CD4-positive, alpha-beta T cell treated with Interleukin-2 at 100 ng/mL for 4 hours (primary cell): ENCODE measurements around the gene STK33.

Experiments
- DNase-seq: peaks from one replicate; pipeline ENCODE4 v3.0.0-alpha.2; 2020; ENCODE audit warnings: low spot score

STK33 gene

DNA sequence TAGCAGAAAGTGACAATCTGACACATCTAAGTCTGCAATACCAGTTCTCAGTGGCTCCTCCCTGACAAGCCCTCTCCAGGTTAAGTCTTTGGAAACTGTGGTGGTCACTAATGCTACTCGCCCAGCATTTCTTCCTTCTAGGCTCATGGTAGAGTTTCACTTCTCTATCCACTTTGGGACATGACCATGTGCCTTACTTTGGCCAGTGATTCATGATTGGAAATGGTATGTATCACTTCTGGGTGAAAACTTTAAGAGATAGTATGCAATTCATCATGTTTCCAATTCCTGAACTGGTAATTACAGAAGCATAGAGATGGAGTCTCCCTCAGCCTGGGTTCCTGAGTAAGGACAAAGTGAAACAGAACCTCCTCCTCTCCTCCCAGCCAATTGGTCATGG, 178.8 kb downstream of the STK33 start:
- DNase-seq = no peak

DNA sequence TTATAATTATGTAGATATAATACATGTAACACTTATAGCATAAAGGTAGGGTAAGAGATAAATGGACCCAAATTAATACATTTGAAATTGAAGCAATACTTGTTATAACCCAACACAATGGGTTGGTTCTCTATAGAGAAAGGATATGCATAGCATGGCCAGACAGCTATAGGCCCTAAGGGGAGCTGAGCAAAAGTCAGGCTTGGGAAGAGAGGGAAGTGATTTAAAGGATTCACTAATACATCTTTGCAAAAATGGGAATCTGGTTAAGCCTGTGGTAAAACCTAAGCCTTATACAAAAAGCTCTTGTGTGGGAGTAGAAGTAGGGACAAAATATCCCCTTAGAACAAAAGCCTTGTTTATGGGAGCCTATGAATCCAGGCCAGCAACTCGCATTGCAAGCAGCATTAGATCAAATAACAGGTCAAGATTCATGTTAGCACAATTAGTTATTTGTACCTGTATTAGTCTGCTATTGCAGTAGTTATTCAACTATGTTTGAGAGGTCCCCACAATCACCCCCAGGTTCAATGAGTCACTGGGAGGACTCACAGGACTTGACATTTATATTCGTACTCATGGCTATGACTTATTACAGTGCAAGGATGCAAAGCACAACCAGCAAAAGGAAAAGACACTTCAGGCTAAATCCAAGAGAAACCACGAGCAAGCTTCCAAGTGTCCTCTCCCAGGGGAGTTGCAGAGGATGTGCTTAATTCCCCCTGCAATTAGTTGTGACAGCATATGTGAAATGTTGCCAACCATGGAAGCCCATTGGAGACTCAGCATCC, 185.7 kb downstream of the STK33 start:
- no peak for DNase-seq

DNA sequence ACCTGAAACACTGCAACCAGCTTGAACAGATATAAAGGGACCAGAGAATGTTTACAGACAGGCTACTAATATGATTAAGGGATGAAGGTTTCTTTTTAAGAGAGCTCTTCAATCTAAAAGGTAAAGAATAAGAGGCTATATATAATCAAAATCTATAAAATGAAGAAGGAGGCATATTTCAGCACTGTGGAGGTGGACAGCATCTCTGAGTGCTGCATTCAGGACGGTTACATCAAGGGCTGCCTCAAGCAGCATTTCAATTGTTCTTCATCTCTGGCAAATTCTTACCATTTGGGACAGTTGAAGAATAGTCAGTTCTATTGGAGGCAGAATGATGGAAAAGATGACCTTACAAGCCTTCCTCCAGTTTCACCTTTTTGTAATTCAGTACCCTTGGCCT, 190.7 kb downstream of the STK33 start:
- DNase-seq = no peak

GRCh38 chr11:8392886-8393285, 201.1 kb downstream of the STK33 start:
- no peak for DNase-seq

- no peak for DNase-seq
Observed at GRCh38 chr11:8392166-8392565, 201.9 kb downstream of the STK33 start.

DNA sequence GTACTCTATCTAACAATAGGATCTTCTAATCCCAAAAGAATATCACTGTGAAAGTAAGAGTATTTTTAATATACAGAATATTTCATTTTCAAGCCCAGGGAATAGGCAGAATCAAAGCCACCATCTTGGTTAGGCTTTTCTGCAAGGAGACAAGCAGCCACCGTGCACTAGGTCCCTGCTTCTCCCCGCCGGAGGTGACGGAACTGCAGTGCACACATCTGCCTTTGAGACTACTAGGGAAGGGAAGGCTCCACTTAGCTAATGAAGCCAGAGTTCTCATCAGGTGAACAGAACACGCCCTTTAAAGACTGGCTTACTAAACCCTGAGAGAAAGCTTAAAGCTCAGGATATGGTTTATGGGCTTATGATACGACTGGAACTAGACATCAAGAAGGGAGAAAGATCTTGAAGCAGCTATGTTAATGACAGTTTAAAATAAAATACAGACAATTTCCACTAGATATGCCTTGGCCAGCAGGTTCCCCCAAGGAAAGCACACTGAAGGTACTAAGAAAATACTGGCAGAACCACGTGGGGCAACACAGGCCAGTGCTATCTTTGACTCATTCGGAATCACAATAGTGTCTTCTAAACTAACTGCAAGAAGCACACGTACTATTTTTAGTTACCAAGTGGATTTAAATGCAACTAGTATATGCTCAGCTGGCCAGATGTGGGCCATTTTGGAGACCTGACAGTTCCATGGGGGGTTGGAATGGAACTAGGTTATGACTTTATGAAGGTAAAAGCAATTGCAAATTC, 203.0 kb downstream of the STK33 start:
- no peak for DNase-seq

- no peak for DNase-seq
Observed at GRCh38 chr11:8389029-8389996, 204.7 kb downstream of the STK33 start.

GRCh38 chr11:8387693-8388092, 206.3 kb downstream of the STK33 start:
- DNase-seq = no peak

DNA sequence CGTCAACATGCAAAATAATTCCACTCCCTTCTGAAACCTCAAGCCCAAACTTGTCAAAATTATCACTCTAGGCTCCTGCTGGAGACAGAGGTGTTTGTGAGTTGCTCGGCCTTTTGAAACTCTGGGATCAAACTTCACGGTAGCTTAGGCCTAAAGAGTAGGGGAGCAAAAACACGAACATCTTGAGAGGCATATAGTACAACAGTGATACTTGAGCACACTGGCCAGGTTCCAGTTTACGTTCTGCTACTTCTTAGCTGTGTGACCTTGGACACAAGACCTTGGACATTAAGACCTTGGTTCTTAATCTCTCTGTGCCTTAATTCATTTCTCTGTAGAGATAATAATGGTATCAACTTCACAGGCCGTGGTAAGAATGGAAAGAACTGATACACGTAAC, 206.9 kb downstream of the STK33 start:
- no peak for DNase-seq

DNA sequence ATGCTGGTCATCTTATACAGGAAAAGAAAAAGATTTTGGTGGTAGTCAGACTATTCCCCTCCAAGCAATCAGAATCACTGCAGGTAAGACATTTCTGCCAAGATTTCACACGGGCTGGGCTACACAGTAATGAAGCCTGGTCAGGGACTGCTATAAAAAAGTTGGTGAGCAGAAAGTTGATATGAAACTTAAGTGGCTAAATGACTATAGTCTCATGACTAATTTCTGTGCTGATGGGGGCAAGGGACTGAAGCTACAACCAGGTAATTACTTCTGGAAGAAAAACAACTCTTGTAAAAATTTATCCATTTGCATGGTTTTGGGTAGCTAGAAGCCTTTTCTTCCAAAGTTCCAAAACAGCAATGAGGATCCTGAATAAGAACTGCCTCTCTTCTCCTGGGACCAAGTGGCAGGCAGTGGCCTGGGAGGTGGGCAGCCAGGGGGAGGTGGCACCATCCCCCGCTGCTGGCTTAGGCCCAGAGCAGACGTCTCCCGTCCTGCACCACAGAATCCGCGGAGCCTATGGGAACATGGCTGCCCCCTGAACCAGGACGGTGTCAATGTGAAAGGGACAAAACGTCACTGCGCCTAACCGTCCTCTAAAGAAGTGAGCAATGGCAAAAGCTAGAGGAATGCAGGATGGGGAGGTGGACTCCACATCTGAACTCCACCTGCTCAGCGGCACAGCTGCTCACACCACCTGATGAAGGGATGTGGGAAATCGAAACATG, 207.7 kb downstream of the STK33 start:
- DNase-seq = no peak

- DNase-seq = no peak
Observed at GRCh38 chr11:8384199-8384821, 209.7 kb downstream of the STK33 start.

GRCh38 chr11:8383627-8384026, 210.4 kb downstream of the STK33 start:
- no peak for DNase-seq

GRCh38 chr11:8383227-8383626, 210.8 kb downstream of the STK33 start:
- no peak for DNase-seq

GRCh38 chr11:8382436-8383053, 211.5 kb downstream of the STK33 start:
- DNase-seq = no peak

DNA sequence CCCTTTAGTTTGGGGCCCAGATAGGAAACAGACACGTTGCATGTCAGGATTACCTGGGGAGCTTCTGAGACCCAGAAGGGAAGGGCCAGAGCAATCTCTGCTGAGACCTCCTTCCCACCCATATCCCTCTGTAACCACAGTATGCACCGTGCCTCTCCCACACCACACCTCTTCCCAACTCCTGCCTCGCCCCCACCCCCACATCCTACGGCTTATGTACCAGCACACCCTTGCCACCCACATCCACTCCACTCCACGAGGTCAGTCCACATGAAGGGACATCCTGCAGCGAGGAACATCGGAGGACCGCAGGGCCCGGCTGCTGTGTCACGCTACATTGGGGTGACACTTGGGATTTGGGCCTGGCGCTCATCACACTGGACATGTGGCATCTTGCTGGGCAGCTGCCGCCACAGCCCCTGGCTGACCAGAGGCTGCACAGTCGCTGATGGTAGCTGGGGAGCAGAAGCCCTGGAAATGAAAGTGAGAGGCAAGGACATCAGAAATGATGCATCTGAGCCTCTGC, 212.1 kb downstream of the STK33 start:
- no peak for DNase-seq

- DNase-seq = no peak
Observed at GRCh38 chr11:8381343-8381742, 212.7 kb downstream of the STK33 start.

DNA sequence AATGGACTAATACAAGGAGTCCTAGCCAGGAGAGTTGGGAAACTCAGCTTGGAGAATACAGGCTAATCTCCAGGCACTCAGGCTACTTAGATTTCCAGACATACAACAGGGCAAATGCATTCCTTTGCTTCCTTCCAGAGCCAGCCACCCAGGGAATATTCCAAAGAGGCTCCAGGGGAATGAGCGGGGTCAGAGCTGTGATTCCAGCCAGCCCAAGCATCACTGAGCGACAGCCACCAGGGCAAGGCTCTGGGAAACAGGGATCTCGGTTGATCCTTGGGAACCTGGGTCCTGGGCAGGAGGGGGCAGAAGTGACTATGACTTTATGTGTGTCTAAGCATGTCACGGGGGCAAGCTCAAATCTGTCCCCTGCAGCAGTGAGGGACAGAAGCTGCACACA, 218.1 kb downstream of the STK33 start:
- DNase-seq = no peak

GRCh38 chr11:8375460-8375859, 218.6 kb downstream of the STK33 start:
- DNase-seq = no peak

DNA sequence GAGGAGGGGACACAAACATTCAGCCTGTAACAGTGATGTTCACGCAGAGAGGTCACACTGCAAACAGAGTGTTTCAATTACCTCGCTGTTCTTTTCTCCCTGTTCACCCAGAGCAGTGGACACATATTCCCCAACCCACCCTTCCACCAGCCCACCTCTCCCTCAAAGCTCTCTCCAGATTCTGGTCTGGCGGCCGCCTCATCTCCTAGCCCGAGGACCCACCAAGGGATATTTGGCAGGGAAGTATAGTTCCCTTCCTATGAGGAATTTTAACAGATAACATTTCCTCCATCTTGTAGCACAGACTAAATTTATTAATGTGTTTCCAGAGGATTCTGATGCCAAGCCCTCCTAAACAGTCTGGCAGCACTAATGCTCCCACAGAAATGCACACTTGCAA, 219.3 kb downstream of the STK33 start:
- DNase-seq = no peak
